KMS-11 (cell line): Measurements from ENCODE around the gene DLG2.

Source experiments
- H2AFZ ChIP-seq: fragments of 200-600 bp; sonication (generic); 2 replicates; pipeline ENCODE4 v1.6.1; 2016; ENCODE audit warnings: antibody characterized with exemption, mixed run types, low read depth
- H3K27ac ChIP-seq: fragments of 200-600 bp; sonication (generic); 2 replicates; pipeline ENCODE4 v1.6.1; 2016; ENCODE audit warnings: mild to moderate bottlenecking, mixed run types
- H3K27me3 ChIP-seq: fragments of 200-600 bp; sonication (generic); 2 replicates; pipeline ENCODE4 v1.6.1; 2017; ENCODE audit warnings: mild to moderate bottlenecking, low read depth, mixed run types, moderate library complexity; ENCODE audit not compliant: insufficient read depth
- H3K36me3 ChIP-seq: fragments of 200-600 bp; sonication (generic); 2 replicates; pipeline ENCODE4 v1.6.1; 2017; ENCODE audit warnings: mild to moderate bottlenecking, mixed run types; ENCODE audit not compliant: insufficient read depth
- H3K4me1 ChIP-seq: fragments of 200-600 bp; sonication (generic); 2 replicates; pipeline ENCODE4 v1.6.1; 2016; ENCODE audit warnings: mild to moderate bottlenecking, low read depth, mixed run types; ENCODE audit not compliant: poor library complexity, severe bottlenecking
- H3K4me2 ChIP-seq: fragments of 200-600 bp; sonication (generic); 2 replicates; pipeline ENCODE4 v1.7.0; 2016; ENCODE audit warnings: mild to moderate bottlenecking, mixed run types
- H3K4me3 ChIP-seq: fragments of 200-600 bp; sonication (generic); IDR thresholded peaks from 2 replicates; pipeline ENCODE4 v1.6.1; 2017; ENCODE audit warnings: low read depth, low read length, mixed read lengths; ENCODE audit not compliant: insufficient read depth
- H3K79me2 ChIP-seq: fragments of 200-600 bp; sonication (generic); 2 replicates; pipeline ENCODE4 v1.6.1; 2016; ENCODE audit warnings: low read depth, mixed run types; ENCODE audit not compliant: insufficient read depth
- H3K9ac ChIP-seq: fragments of 200-600 bp; sonication (generic); 2 replicates; pipeline ENCODE4 v1.6.1; 2016; ENCODE audit warnings: mild to moderate bottlenecking, mixed run types
- H4K20me1 ChIP-seq: fragments of 200-600 bp; sonication (generic); 2 replicates; pipeline ENCODE4 v1.6.1; 2016; ENCODE audit warnings: mild to moderate bottlenecking, mixed run types; ENCODE audit not compliant: insufficient read depth
- TF ChIP-seq, protein P1 (sequence below): fragments of 200-600 bp; sonication (generic); conservative IDR thresholded peaks from 2 replicates; pipeline ENCODE4 v1.6.1; 2017; ENCODE audit warnings: low read depth, mild to moderate bottlenecking, antibody characterized with exemption, low read length, moderate library complexity, mixed read lengths

DLG2 gene

DNA sequence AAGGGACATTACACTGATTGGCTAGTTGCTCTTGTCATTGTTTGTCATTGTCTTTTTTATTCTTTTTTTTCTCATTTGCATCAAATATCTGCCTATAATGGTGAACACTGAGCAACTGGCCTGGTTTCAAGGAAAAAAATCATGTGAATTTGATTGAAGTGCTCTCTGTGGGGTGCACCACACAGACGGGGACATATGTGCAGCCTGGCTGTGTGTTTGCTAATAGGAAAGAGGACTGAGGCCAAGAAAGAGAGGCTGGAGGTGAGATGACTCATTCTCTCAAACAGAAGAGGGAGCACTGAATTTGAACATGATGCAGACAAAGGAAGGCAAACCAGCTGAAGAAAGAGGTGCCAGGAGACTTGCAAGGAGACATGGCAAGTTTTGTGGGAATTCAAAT, 1656.1 kb downstream of the DLG2 start:
- TF ChIP-seq, protein P1, sequence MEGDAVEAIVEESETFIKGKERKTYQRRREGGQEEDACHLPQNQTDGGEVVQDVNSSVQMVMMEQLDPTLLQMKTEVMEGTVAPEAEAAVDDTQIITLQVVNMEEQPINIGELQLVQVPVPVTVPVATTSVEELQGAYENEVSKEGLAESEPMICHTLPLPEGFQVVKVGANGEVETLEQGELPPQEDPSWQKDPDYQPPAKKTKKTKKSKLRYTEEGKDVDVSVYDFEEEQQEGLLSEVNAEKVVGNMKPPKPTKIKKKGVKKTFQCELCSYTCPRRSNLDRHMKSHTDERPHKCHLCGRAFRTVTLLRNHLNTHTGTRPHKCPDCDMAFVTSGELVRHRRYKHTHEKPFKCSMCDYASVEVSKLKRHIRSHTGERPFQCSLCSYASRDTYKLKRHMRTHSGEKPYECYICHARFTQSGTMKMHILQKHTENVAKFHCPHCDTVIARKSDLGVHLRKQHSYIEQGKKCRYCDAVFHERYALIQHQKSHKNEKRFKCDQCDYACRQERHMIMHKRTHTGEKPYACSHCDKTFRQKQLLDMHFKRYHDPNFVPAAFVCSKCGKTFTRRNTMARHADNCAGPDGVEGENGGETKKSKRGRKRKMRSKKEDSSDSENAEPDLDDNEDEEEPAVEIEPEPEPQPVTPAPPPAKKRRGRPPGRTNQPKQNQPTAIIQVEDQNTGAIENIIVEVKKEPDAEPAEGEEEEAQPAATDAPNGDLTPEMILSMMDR: no peak
- H3K36me3 ChIP-seq: no peaks in the 10 kb centered on the region
- peak overlapping the region; percentile 7; the same call in 1 of the 2 replicates for H3K27ac ChIP-seq
- no peaks in the 10 kb centered on the region for H3K27me3 ChIP-seq
- no peak overlapping the region for H3K9ac ChIP-seq
- no peak overlapping the region for H3K4me2 ChIP-seq
- no peak overlapping the region for H3K4me3 ChIP-seq
- no peaks in the 10 kb centered on the region for H4K20me1 ChIP-seq
- no peak overlapping the region for H2AFZ ChIP-seq
- H3K4me1 ChIP-seq: no peaks in the 10 kb centered on the region
- no peaks in the 10 kb centered on the region for H3K79me2 ChIP-seq

DNA sequence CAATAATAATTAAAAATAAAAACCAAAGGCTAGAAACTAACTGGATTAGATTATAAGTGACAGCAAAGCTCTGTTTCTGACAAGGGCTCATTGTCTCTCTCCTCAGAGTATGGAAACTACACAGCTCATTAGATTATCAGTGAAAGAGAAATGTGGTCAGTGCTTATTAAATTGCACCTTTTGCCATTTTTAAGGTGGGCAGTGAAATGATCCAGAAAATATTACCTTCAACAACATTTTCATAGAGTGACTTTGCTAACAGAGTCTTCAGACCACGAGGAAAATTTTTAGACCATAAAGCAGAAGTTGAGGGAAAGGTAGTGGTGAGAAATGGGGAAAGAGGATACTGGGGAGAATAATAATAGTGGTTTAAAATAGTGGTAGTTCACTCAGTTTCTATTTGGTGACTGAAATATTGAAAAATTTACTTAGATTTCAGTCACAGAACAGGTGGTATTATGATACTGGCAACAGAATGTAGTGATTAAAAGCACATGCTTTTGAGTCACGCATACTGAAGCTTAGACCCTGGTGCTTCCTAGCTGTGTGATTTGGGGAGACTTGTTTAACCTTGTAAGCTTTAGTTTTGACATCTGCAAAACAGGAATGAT, 1657.0 kb downstream of the DLG2 start:
- Histone ChIP-seq H3K27me3 (no peaks in the 10 kb centered on the region), H3K36me3 (no peaks in the 10 kb centered on the region), H3K9ac (no peak overlapping the region), H3K4me1 (no peaks in the 10 kb centered on the region), H3K79me2 (no peaks in the 10 kb centered on the region), H4K20me1 (no peaks in the 10 kb centered on the region), H3K27ac (peak overlapping the region; percentile 7; the same call in 1 of the 2 replicates), H3K4me2 (no peak overlapping the region), H2AFZ (no peak overlapping the region), H3K4me3 (no peak overlapping the region)
- TF ChIP-seq, protein P1: no peak

DNA sequence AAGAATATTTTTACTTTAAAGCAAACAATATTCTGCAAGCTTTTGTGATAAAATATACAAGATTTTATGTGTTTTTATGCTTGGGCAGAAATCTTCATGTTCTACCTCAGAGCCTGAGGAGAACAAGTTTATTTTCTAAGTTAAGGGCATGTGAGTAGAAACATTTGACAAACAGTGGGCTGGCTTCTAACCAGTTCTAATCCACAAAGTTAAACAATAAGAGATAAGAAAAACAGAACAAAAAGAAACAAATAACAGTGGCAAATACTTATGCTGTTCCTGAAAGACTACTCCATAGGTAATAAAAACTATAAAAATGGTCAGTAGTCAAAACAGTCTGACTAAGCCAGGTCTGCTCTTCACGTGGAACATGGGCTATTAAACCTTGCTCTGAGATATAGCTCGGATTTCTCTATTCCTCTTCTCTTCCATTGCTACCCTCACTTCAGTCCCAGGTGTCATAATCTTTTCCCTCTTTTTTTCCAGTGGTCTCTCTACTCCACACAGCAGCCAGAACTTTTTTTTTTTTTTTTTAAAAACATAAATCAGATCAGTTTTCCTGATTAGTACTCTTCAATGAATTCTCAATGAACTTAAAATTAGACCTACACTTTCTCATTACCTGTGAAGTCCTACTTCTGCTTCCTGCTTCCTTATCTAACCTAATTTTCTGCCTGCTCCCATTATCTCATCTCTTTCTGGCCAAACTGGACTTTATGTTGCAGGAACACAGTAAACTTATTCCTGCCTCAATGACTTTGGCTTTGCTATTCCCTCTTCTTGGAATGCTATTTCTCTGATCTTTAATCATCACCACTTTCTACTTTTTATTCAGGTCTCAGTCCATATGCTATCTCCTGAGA, 1669.9 kb downstream of the DLG2 start:
- TF ChIP-seq, protein P1: no peak
- no peaks in the 10 kb centered on the region for H4K20me1 ChIP-seq
- no peaks in the 10 kb centered on the region for H3K36me3 ChIP-seq
- no peaks in the 10 kb centered on the region for H3K4me1 ChIP-seq
- no peak overlapping the region for H3K4me3 ChIP-seq
- no peak overlapping the region for H2AFZ ChIP-seq
- H3K27me3 ChIP-seq: no peaks in the 10 kb centered on the region
- no peaks in the 10 kb centered on the region for H3K79me2 ChIP-seq
- H3K27ac ChIP-seq: no peak overlapping the region
- no peak overlapping the region for H3K9ac ChIP-seq
- H3K4me2 ChIP-seq: no peak overlapping the region

DNA sequence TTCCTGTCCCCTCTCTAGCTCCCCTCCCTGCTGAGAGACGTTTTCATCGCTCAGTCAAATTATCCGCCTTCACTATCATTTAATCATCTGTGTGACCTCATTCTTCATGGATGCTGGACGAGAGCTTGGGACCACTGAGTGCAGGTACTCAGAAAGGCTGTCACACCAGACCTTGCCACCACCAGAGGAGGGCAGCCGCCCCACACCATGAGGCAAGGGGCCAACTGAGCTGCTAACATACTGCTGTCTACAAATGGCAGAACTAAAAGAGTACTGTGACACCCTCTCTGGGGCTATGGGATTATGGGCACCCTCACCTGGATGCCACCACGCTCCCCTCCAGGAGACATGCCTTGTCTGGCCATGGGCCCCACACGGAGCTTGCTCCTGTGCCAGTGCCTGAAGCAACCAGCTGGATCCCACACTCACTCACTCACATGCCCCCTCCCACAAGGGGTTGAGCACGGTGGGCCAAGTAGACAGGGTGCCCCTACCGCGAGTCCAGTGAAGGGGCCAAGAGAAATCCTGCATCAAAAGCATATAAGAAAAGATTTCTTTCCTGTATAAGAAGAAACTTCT, 1670.9 kb downstream of the DLG2 start:
- no peak overlapping the region for H3K27ac ChIP-seq
- no peaks in the 10 kb centered on the region for H4K20me1 ChIP-seq
- no peaks in the 10 kb centered on the region for H3K79me2 ChIP-seq
- H3K36me3 ChIP-seq: no peaks in the 10 kb centered on the region
- TF ChIP-seq, protein P1: no peak
- no peaks in the 10 kb centered on the region for H3K27me3 ChIP-seq
- no peak overlapping the region for H3K9ac ChIP-seq
- no peak overlapping the region for H3K4me3 ChIP-seq
- no peak overlapping the region for H3K4me2 ChIP-seq
- H3K4me1 ChIP-seq: no peaks in the 10 kb centered on the region
- H2AFZ ChIP-seq: no peak overlapping the region
